Esophagus squamous epithelium (tissue), 5 donors: ENCODE measurements around the gene PRCC. TPM values are rescaled to one million over a fixed set of nuclear protein-coding genes. Genes with fewer than 3 reads are reported as not detected.
A peak's percentile ranks its signal among the peaks of the same experiment; 100 is the strongest.

ENCODE experiments used
- DNase-seq: peaks from one replicate; lab custom pipeline; 2025; lab: John Stamatoyannopoulos, UW
- H3K27ac ChIP-seq, 4 donors: fragments of 200-600 bp; sonication (generic); one replicate each; pipeline ENCODE4 v1.5.1; 2016 to 2019; ENCODE audit warnings: mild to moderate bottlenecking in 1 of 4
- H3K27me3 ChIP-seq, 4 donors: fragments of 200-600 bp; sonication (generic); 1 replicate in 3 of 4; 2 replicates in 1 of 4; pipeline versions ENCODE4 v1.5.1 to v1.6.0; 2017 to 2021; ENCODE audit warnings: antibody characterized with exemption in 1 of 4
- H3K36me3 ChIP-seq, 3 donors: fragments of 200-600 bp; sonication (generic); one replicate each; pipeline ENCODE4 v1.5.1; 2016 to 2019
- H3K4me1 ChIP-seq, 3 donors: fragments of 200-600 bp; sonication (generic); one replicate each; pipeline ENCODE4 v1.5.1; 2017 to 2019
- H3K4me3 ChIP-seq, 4 donors: fragments of 200-600 bp; sonication (generic); 1 replicate in 3 of 4; 2 replicates in 1 of 4; pipeline ENCODE4 v1.5.1; 2016 to 2019; ENCODE audit warnings: mild to moderate bottlenecking in 2 of 4, moderate library complexity in 1 of 4
- H3K9me3 ChIP-seq, 3 donors: fragments of 200-600 bp; sonication (generic); one replicate each; pipeline ENCODE4 v1.5.1; 2016 to 2019
- POLR2A ChIP-seq, 4 donors: fragments of 450-650 bp; IDR thresholded peaks; one replicate each; pipeline ENCODE4 v1.6.1; 2017; ENCODE audit warnings: antibody characterized with exemption in 4 of 4, mild to moderate bottlenecking in 4 of 4, moderate library complexity in 3 of 4
- WGBS, 2 donors: methylation state at CpG; one replicate each; pipeline ENCODE4 v1.1.5; 2018; 5-methylcytosine and 5-hydroxymethylcytosine counted together
- intact Hi-C: fragments of 100-400 bp; cut with DNase I; formaldehyde crosslinking; loops from one replicate; pipeline ENCODE4 v1.15.0; 2022
- total RNA-seq, 4 donors: library from RNA; depleted of rRNA; stranded (reverse); fragments of >200 nt; gene quantifications; one replicate each; pipeline ENCODE4 v1.1.0, GENCODE V29; 2016
- TF ChIP-seq, protein P1 (sequence below), 6 experiments: fragments of 450-650 bp in 4 of 6; fragments of 200-600 bp in 2 of 6; sonication (generic) in 2 of 6; IDR thresholded peaks; one replicate each; pipeline ENCODE4 v1.5.1; 2016 to 2019; ENCODE audit warnings: antibody characterized with exemption in 6 of 6, mild to moderate bottlenecking in 4 of 6, moderate library complexity in 4 of 6
- donor health status: DM: yes; HTN: yes; CAD: no.

PRCC gene
- total RNA-seq, 4 donors from 2014 or later, result 35.6 to 42.6 (median 38.3) TPM

GRCh38 chr1:156813750-156814570, 46.6 kb downstream of the PRCC start:
- 45 to 58% methylated on average over 4 to 5 of the region's 60 CpGs for WGBS, 2 donors
- peak in 1 of 4 donors; percentile 14 for TF ChIP-seq POLR2A (IDR thresholded peaks at IDR 0.05)
- TF ChIP-seq, protein P1, sequence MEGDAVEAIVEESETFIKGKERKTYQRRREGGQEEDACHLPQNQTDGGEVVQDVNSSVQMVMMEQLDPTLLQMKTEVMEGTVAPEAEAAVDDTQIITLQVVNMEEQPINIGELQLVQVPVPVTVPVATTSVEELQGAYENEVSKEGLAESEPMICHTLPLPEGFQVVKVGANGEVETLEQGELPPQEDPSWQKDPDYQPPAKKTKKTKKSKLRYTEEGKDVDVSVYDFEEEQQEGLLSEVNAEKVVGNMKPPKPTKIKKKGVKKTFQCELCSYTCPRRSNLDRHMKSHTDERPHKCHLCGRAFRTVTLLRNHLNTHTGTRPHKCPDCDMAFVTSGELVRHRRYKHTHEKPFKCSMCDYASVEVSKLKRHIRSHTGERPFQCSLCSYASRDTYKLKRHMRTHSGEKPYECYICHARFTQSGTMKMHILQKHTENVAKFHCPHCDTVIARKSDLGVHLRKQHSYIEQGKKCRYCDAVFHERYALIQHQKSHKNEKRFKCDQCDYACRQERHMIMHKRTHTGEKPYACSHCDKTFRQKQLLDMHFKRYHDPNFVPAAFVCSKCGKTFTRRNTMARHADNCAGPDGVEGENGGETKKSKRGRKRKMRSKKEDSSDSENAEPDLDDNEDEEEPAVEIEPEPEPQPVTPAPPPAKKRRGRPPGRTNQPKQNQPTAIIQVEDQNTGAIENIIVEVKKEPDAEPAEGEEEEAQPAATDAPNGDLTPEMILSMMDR (IDR thresholded peaks at IDR 0.05), result peak; percentile 42 to 70 (median 64)

GRCh38 chr1:156814571-156815260, 47.4 kb downstream of the PRCC start:
- H3K27me3 ChIP-seq, result peaks cover 0 to 13% (median 0%) of the 10 kb centered on the region in 4 donors
- peak overlapping the region; percentile 55 to 81 (median 73) for H3K27ac ChIP-seq
- H3K9me3 ChIP-seq, result no peaks in the 10 kb centered on the region
- H3K36me3 ChIP-seq, result no peaks in the 10 kb centered on the region
- TF ChIP-seq POLR2A (IDR thresholded peaks at IDR 0.05), result no peak
- TF ChIP-seq, protein P1 (IDR thresholded peaks at IDR 0.05), result no peak
- intact Hi-C loops, result no loop called here
- 36 to 43% methylated on average over 2 to 3 of the region's 7 CpGs for WGBS, 2 donors
- DNase-seq, result no peak
- H3K4me1 ChIP-seq, result peaks cover 12 to 45% (median 21%) of the 10 kb centered on the region in 3 donors
- peak overlapping the region in 2 of 4 donors; percentile 52 to 66 for H3K4me3 ChIP-seq

More at GRCh38 chr1:156813750-156814570, 46.6 kb downstream of the PRCC start:
- H3K36me3 ChIP-seq, result no peaks in the 10 kb centered on the region
- peaks cover 0 to 13% (median 0%) of the 10 kb centered on the region in 4 donors for H3K27me3 ChIP-seq
- DNase-seq, result no peak
- no peaks in the 10 kb centered on the region for H3K9me3 ChIP-seq
- peaks cover 12 to 45% (median 21%) of the 10 kb centered on the region in 3 donors for H3K4me1 ChIP-seq
- intact Hi-C loops, result no loop called here
- H3K4me3 ChIP-seq, result peak overlapping the region; percentile 36 to 66 (median 51)
- H3K27ac ChIP-seq, result peak overlapping the region; percentile 16 to 81 (median 38)

- TF ChIP-seq, protein P1 (IDR thresholded peaks at IDR 0.05), result peak in 1 of 6 experiments; percentile 5
- no peak for TF ChIP-seq POLR2A (IDR thresholded peaks at IDR 0.05)
- intact Hi-C loops, result no loop called here
- Histone ChIP-seq H3K9me3 (no peaks in the 10 kb centered on the region), H3K4me3 (peak overlapping the region in 3 of 4 donors; percentile 18 to 38 (median 32)), H3K36me3 (no peaks in the 10 kb centered on the region), H3K27me3 (peaks cover 0 to 13% (median 0%) of the 10 kb centered on the region in 4 donors), H3K27ac (peak overlapping the region; percentile 55 to 81 (median 73)), H3K4me1 (peaks cover 12 to 45% (median 21%) of the 10 kb centered on the region in 3 donors)
- no peak for DNase-seq
- WGBS, 2 donors, result 60 to 64% methylated on average over 4 of the region's 5 CpGs
These were observed 48.0 kb downstream of the PRCC start for GRCh38 chr1:156815307-156815826.

DNA sequence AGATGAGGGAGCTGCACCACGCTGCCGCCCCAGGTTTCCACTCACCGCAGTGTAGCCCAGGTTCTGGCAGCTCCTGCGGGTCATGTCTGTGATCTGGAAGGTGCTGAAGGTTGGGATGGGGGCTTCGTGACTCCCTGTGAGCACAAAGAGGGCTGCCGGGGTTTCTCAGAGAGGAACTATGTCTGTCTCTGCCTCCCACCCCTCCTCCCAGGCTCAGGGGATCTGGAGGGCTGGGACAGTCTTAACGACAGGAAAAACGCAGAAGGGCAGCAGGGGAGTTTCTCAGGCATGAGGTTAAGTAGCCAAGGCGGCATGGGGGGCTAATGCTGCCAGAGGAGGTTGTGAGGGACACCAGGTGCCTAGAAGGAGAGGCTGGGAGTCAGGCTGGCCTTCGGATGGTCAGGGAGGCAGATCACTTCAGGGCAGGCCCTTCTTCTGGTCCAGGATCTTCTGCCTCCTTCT, 48.7 kb downstream of the PRCC start:
- no peaks in the 10 kb centered on the region for H3K36me3 ChIP-seq
- H3K9me3 ChIP-seq, result no peaks in the 10 kb centered on the region
- H3K27me3 ChIP-seq, result peaks cover 0 to 13% (median 0%) of the 10 kb centered on the region in 4 donors
- 62 to 65% methylated on average over 5 of the region's 10 CpGs for WGBS, 2 donors
- intact Hi-C loops, result no loop called here
- H3K4me1 ChIP-seq, result peaks cover 12 to 45% (median 21%) of the 10 kb centered on the region in 3 donors
- TF ChIP-seq, protein P1 (IDR thresholded peaks at IDR 0.05), result no peak
- TF ChIP-seq POLR2A (IDR thresholded peaks at IDR 0.05), result no peak
- DNase-seq, result no peak
- H3K27ac ChIP-seq, result peak overlapping the region; percentile 55 to 81 (median 73)
- peak overlapping the region; percentile 2 to 38 (median 25) for H3K4me3 ChIP-seq
